Activated CD8-positive, alpha-beta T cell treated with anti-CD3 and anti-CD28 coated beads, Interleukin-2, amount 10 ng/mL, durations not matched to agents 7 days and 5 days (primary cell): Measurements from ENCODE around the gene ELMO1. TPM values are rescaled to one million over a fixed set of nuclear protein-coding genes. Genes with fewer than 3 reads are reported as not detected.

ENCODE experiments used
- ATAC-seq: fragments of 150-1000 bp; cut with Tn5 transposase; one replicate; pipeline ENCODE4 v1.10.0; 2021; ENCODE audit warnings: moderate library complexity
- CTCF ChIA-PET: fragments of 350-600 bp; sonication (Branson Sonifier 250); formaldehyde crosslinking; loops from one replicate; lab custom pipeline; 2021; ENCODE audit warnings: antibody characterized with exemption; lab: Charles Lee
- POLR2A ChIA-PET: fragments of 350-600 bp; sonication (Branson Sonifier 250); formaldehyde crosslinking; loops from one replicate; lab custom pipeline; 2021; ENCODE audit warnings: antibody characterized with exemption; lab: Charles Lee
- DNase-seq: peaks from one replicate; pipeline ENCODE4 v3.0.0-alpha.2; 2020
- H3K27ac Mint-ChIP-seq: one replicate; pipeline ENCODE4 v1.8.0; 2021; ENCODE audit warnings: mild to moderate bottlenecking, mixed read lengths
- H3K27me3 Mint-ChIP-seq: one replicate; pipeline ENCODE4 v1.8.0; 2021; ENCODE audit warnings: low read depth, mixed read lengths
- H3K36me3 Mint-ChIP-seq: one replicate; pipeline ENCODE4 v1.8.0; 2021; ENCODE audit warnings: low read depth, mixed read lengths
- H3K4me1 Mint-ChIP-seq: one replicate; pipeline ENCODE4 v1.8.0; 2021; ENCODE audit warnings: low read depth, mixed read lengths
- H3K4me3 Mint-ChIP-seq: one replicate; pipeline ENCODE4 v1.8.0; 2021; ENCODE audit warnings: mild to moderate bottlenecking, mixed read lengths
- H3K9me3 Mint-ChIP-seq: one replicate; pipeline ENCODE4 v1.8.0; 2022; ENCODE audit warnings: mixed read lengths; ENCODE audit not compliant: insufficient read depth
- total RNA-seq, 2 experiments: library from RNA; stranded (reverse); gene quantifications; one replicate each; pipeline ENCODE4 v1.2.3, GENCODE V29; 2021

The ELMO1 gene
- total RNA-seq, 2 experiments from 2014 or later = 64.0 to 68.5 TPM

- peaks cover 16% of the 10 kb centered on the region for H3K9me3 Mint-ChIP-seq
- ATAC-seq (no peak), DNase-seq (no peak)
- no peak overlapping the region for H3K27ac Mint-ChIP-seq
- ChIA-PET CTCF (interaction anchor here (1.4 kb wide), 1 partner anchor 182 kb away, joined by 4 read pairs; no protein-coding TSS in a partner anchor), POLR2A (no interaction called here)
- peaks cover 64% of the 10 kb centered on the region for H3K36me3 Mint-ChIP-seq
- peaks cover 9% of the 10 kb centered on the region for H3K4me1 Mint-ChIP-seq
- H3K27me3 Mint-ChIP-seq = no peaks in the 10 kb centered on the region
- no peak overlapping the region for H3K4me3 Mint-ChIP-seq
Observed at GRCh38 chr7:36852017-36852416, 596.6 kb downstream of the ELMO1 start.

- Mint-ChIP-seq H3K4me1 (peaks cover 9% of the 10 kb centered on the region), H3K4me3 (no peak overlapping the region), H3K27me3 (no peaks in the 10 kb centered on the region), H3K9me3 (peaks cover 19% of the 10 kb centered on the region), H3K27ac (no peak overlapping the region), H3K36me3 (peaks cover 65% of the 10 kb centered on the region)
- ATAC-seq (no peak), DNase-seq (no peak)
- POLR2A ChIA-PET = no interaction called here
- CTCF ChIA-PET = no interaction called here
Observed at GRCh38 chr7:36851382-36851781, 597.3 kb downstream of the ELMO1 start.

- ChIA-PET CTCF (no interaction called here), POLR2A (no interaction called here)
- Mint-ChIP-seq H3K27ac (no peak overlapping the region), H3K27me3 (no peaks in the 10 kb centered on the region), H3K9me3 (peaks cover 30% of the 10 kb centered on the region), H3K4me1 (peaks cover 9% of the 10 kb centered on the region), H3K36me3 (peaks cover 40% of the 10 kb centered on the region), H3K4me3 (no peak overlapping the region)
- ATAC-seq (no peak), DNase-seq (no peak)
Observed at GRCh38 chr7:36847946-36848345, 600.7 kb downstream of the ELMO1 start.

- CTCF ChIA-PET = interaction anchor here (1.1 to 2.3 kb wide), 2 partner anchors 174 to 357 kb away, joined by 3 to 6 read pairs; no protein-coding TSS in a partner anchor
- POLR2A ChIA-PET = no interaction called here
- Mint-ChIP-seq H3K27ac (no peak overlapping the region), H3K9me3 (peaks cover 20% of the 10 kb centered on the region), H3K4me3 (no peak overlapping the region), H3K27me3 (no peaks in the 10 kb centered on the region), H3K4me1 (no peaks in the 10 kb centered on the region), H3K36me3 (peaks cover 18% of the 10 kb centered on the region)
- DNase-seq (no peak), ATAC-seq (no peak)
Observed at GRCh38 chr7:36844374-36844773, 604.3 kb downstream of the ELMO1 start.

- Mint-ChIP-seq H3K27me3 (no peaks in the 10 kb centered on the region), H3K4me1 (no peaks in the 10 kb centered on the region), H3K4me3 (no peak overlapping the region), H3K9me3 (peaks cover 7% of the 10 kb centered on the region), H3K27ac (no peak overlapping the region), H3K36me3 (peaks cover 10% of the 10 kb centered on the region)
- ChIA-PET CTCF (no interaction called here), POLR2A (no interaction called here)
- ATAC-seq = no peak
- no peak for DNase-seq
Observed at GRCh38 chr7:36840904-36841303, 607.8 kb downstream of the ELMO1 start.

- CTCF ChIA-PET = no interaction called here
Observed at GRCh38 chr7:36838616-36839225, 609.9 kb downstream of the ELMO1 start.

GRCh38 chr7:36831049-36831448, 617.6 kb downstream of the ELMO1 start:
- H3K27me3 Mint-ChIP-seq = no peaks in the 10 kb centered on the region
- no peak overlapping the region for H3K27ac Mint-ChIP-seq
- POLR2A ChIA-PET = no interaction called here

More at GRCh38 chr7:36838616-36839225, 609.9 kb downstream of the ELMO1 start:
- Mint-ChIP-seq H3K4me1 (no peaks in the 10 kb centered on the region), H3K9me3 (no peaks in the 10 kb centered on the region), H3K4me3 (no peak overlapping the region), H3K27ac (no peak overlapping the region), H3K27me3 (no peaks in the 10 kb centered on the region), H3K36me3 (peaks cover 10% of the 10 kb centered on the region)
- POLR2A ChIA-PET = no interaction called here
- DNase-seq (no peak), ATAC-seq (no peak)

GRCh38 chr7:36827726-36828703, 620.6 kb downstream of the ELMO1 start:
- no peak for DNase-seq
- POLR2A ChIA-PET = no interaction called here
- CTCF ChIA-PET = no interaction called here
- Mint-ChIP-seq H3K9me3 (no peaks in the 10 kb centered on the region), H3K27ac (no peak overlapping the region), H3K27me3 (no peaks in the 10 kb centered on the region), H3K36me3 (peaks cover 6% of the 10 kb centered on the region), H3K4me1 (no peaks in the 10 kb centered on the region), H3K4me3 (no peak overlapping the region)
- ATAC-seq = no peak

More at GRCh38 chr7:36831049-36831448, 617.6 kb downstream of the ELMO1 start:
- H3K9me3 Mint-ChIP-seq = no peaks in the 10 kb centered on the region
- no peak overlapping the region for H3K4me3 Mint-ChIP-seq
- CTCF ChIA-PET = no interaction called here
- ATAC-seq (no peak), DNase-seq (no peak)
- H3K4me1 Mint-ChIP-seq = no peaks in the 10 kb centered on the region
- H3K36me3 Mint-ChIP-seq = peaks cover 11% of the 10 kb centered on the region

GRCh38 chr7:36825501-36825900, 623.2 kb downstream of the ELMO1 start:
- no peak for DNase-seq
- H3K27ac Mint-ChIP-seq = no peak overlapping the region
- H3K4me1 Mint-ChIP-seq = no peaks in the 10 kb centered on the region
- no peak for ATAC-seq
- CTCF ChIA-PET = no interaction called here
- POLR2A ChIA-PET = no interaction called here
- H3K4me3 Mint-ChIP-seq = no peak overlapping the region
- H3K9me3 Mint-ChIP-seq = no peaks in the 10 kb centered on the region
- no peaks in the 10 kb centered on the region for H3K36me3 Mint-ChIP-seq
- no peaks in the 10 kb centered on the region for H3K27me3 Mint-ChIP-seq

- DNase-seq = no peak
- ChIA-PET POLR2A (no interaction called here), CTCF (no interaction called here)
- ATAC-seq = no peak
- Mint-ChIP-seq H3K36me3 (no peaks in the 10 kb centered on the region), H3K9me3 (no peaks in the 10 kb centered on the region), H3K4me3 (no peak overlapping the region), H3K27ac (no peak overlapping the region), H3K4me1 (no peaks in the 10 kb centered on the region), H3K27me3 (no peaks in the 10 kb centered on the region)
Observed at GRCh38 chr7:36823353-36823752, 625.3 kb downstream of the ELMO1 start.

- Mint-ChIP-seq H3K27ac (no peak overlapping the region), H3K27me3 (no peaks in the 10 kb centered on the region), H3K4me1 (no peaks in the 10 kb centered on the region), H3K36me3 (peaks cover 2% of the 10 kb centered on the region), H3K4me3 (no peak overlapping the region), H3K9me3 (peaks cover 2% of the 10 kb centered on the region)
- ChIA-PET CTCF (interaction anchor here (1.2 kb wide), 1 partner anchor 10 kb away, joined by 3 read pairs; no protein-coding TSS in a partner anchor), POLR2A (no interaction called here)
- DNase-seq (no peak), ATAC-seq (no peak)
Observed at GRCh38 chr7:36821617-36822016, 627.0 kb downstream of the ELMO1 start.
